Esophagus squamous epithelium (tissue), 4 donors: Measurements from ENCODE around the gene STK16.
A peak's percentile ranks its signal among the peaks of the same experiment; 100 is the strongest.

Experiments used
- POLR2A ChIP-seq, 4 donors: fragments of 450-650 bp; IDR thresholded peaks; one replicate each; pipeline ENCODE4 v1.6.1; 2017; ENCODE audit warnings: antibody characterized with exemption in 4 of 4, mild to moderate bottlenecking in 4 of 4, moderate library complexity in 3 of 4
- TF ChIP-seq, protein P1 (sequence below), 6 experiments: fragments of 450-650 bp in 4 of 6; fragments of 200-600 bp in 2 of 6; sonication (generic) in 2 of 6; IDR thresholded peaks; one replicate each; pipeline ENCODE4 v1.5.1; 2016 to 2019; ENCODE audit warnings: antibody characterized with exemption in 6 of 6, mild to moderate bottlenecking in 4 of 6, moderate library complexity in 4 of 6

- TF ChIP-seq, protein P1, sequence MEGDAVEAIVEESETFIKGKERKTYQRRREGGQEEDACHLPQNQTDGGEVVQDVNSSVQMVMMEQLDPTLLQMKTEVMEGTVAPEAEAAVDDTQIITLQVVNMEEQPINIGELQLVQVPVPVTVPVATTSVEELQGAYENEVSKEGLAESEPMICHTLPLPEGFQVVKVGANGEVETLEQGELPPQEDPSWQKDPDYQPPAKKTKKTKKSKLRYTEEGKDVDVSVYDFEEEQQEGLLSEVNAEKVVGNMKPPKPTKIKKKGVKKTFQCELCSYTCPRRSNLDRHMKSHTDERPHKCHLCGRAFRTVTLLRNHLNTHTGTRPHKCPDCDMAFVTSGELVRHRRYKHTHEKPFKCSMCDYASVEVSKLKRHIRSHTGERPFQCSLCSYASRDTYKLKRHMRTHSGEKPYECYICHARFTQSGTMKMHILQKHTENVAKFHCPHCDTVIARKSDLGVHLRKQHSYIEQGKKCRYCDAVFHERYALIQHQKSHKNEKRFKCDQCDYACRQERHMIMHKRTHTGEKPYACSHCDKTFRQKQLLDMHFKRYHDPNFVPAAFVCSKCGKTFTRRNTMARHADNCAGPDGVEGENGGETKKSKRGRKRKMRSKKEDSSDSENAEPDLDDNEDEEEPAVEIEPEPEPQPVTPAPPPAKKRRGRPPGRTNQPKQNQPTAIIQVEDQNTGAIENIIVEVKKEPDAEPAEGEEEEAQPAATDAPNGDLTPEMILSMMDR (IDR thresholded peaks at IDR 0.05) = peak in 3 of 6 experiments; percentile 31 to 50 (median 42)
- TF ChIP-seq POLR2A (IDR thresholded peaks at IDR 0.05) = peak in 3 of 4 donors; percentile 92 to 97 (median 95)
Observed at GRCh38 chr2:219206328-219207133, 38.7 kb upstream of the STK16 start, which contains the start of gene ZFAND2B.
